H1 (cell line): Measurements from ENCODE around the gene TPSG1. TPM values are rescaled to one million over a fixed set of nuclear protein-coding genes. Genes with fewer than 3 reads are reported as not detected.
"Not testable (repeated sequence)": the region's sequence is repeated elsewhere in the genome, so short reads cannot be mapped to it uniquely, and the experiment has no call there.

Experiments used
- CTCF ChIA-PET: fragments of 300-600 bp; sonication (Branson Sonifier 250); formaldehyde crosslinking; loops from one replicate; lab custom pipeline; 2021; ENCODE audit not compliant: partially characterized antibody; lab: Charles Lee
- POLR2A ChIA-PET: fragments of 300-600 bp; sonication (Branson Sonifier 250); formaldehyde crosslinking; loops from one replicate; lab custom pipeline; 2021; ENCODE audit warnings: inconsistent platforms; ENCODE audit not compliant: partially characterized antibody; lab: Charles Lee
- DNase-seq, 2 experiments: peaks; one replicate each; pipeline versions ENCODE4 v3.0.0 to v3.0.0-alpha.2; 2010 to 2022; ENCODE audit warnings: low spot score in 2 of 2, low read depth in 1 of 2, mixed read lengths in 1 of 2
- FAIRE-seq: peaks from 2 replicates; lab custom pipeline; 2011; peaks lifted over from hg19 to GRCh38; lab: Jason Lieb, UNC
- H2AFZ ChIP-seq: 2 replicates; pipeline ENCODE4 v1.8.1; 2012; ENCODE audit warnings: low read length, inconsistent platforms
- H2AK5ac ChIP-seq: 2 replicates; pipeline ENCODE4 v1.6.1; 2013; ENCODE audit warnings: low read depth, low read length
- H2BK120ac ChIP-seq: replicated peaks from 2 replicates; pipeline ENCODE3; 2013; ENCODE audit warnings: low read depth, low read length, inconsistent platforms
- H2BK12ac ChIP-seq: 2 replicates; pipeline ENCODE4 v1.6.1; 2013; ENCODE audit warnings: low read depth, low read length
- H2BK15ac ChIP-seq: 2 replicates; pipeline ENCODE4 v1.6.1; 2013; ENCODE audit warnings: low read length
- H2BK20ac ChIP-seq: 2 replicates; pipeline ENCODE4 v1.6.1; 2013; ENCODE audit warnings: low read length
- H2BK5ac ChIP-seq: 2 replicates; pipeline ENCODE4 v1.6.1; 2013; ENCODE audit warnings: low read depth, low read length
- H3K14ac ChIP-seq: 2 replicates; pipeline ENCODE4 v1.6.1; 2013; ENCODE audit warnings: inconsistent platforms; ENCODE audit not compliant: insufficient read length
- H3K18ac ChIP-seq: 2 replicates; pipeline ENCODE4 v1.6.1; 2013; ENCODE audit warnings: low read length; ENCODE audit errors: extremely low read depth
- H3K23ac ChIP-seq: 2 replicates; pipeline ENCODE4 v1.6.1; 2013; ENCODE audit warnings: inconsistent platforms; ENCODE audit not compliant: insufficient read length
- H3K23me2 ChIP-seq: 2 replicates; pipeline ENCODE4 v1.6.1; 2013; ENCODE audit warnings: low read depth, low read length
- H3K27ac ChIP-seq: 2 replicates; pipeline ENCODE4 v1.6.1; 2011; ENCODE audit warnings: low read depth, low read length, inconsistent platforms
- H3K27me3 ChIP-seq, 4 experiments: replicated peaks in 1 of 4; 1 replicate in 1 of 4; 2 replicates in 3 of 4; pipeline versions ENCODE4 v1.6.1 to v1.8.1; 2011 to 2013; ENCODE audit warnings: low read length in 3 of 4, mild to moderate bottlenecking in 3 of 4, inconsistent platforms in 2 of 4, mixed read lengths in 2 of 4, moderate library complexity in 1 of 4; ENCODE audit not compliant: control insufficient read depth in 3 of 4, insufficient read depth in 3 of 4; ENCODE audit errors: extremely low read depth in 1 of 4
- H3K36me3 ChIP-seq, 4 experiments: 2 replicates each; pipeline versions ENCODE4 v1.6.1 to v1.8.1; 2011 to 2013; ENCODE audit warnings: mild to moderate bottlenecking in 4 of 4, low read length in 3 of 4, moderate library complexity in 2 of 4, control low read depth in 1 of 4, inconsistent platforms in 1 of 4; ENCODE audit not compliant: insufficient read depth in 4 of 4, control insufficient read depth in 2 of 4
- H3K4ac ChIP-seq: replicated peaks from 2 replicates; pipeline ENCODE3; 2013; ENCODE audit warnings: low read length, low read depth, mixed read lengths, inconsistent platforms; ENCODE audit not compliant: insufficient read length
- H3K4me1 ChIP-seq, 4 experiments: replicated peaks in 1 of 4; 1 replicate in 1 of 4; 2 replicates in 3 of 4; pipeline versions ENCODE4 v1.6.1 to v1.8.1; 2011 to 2013; ENCODE audit warnings: low read length in 3 of 4, inconsistent platforms in 2 of 4, mixed read lengths in 1 of 4; ENCODE audit not compliant: insufficient read depth in 4 of 4, control insufficient read depth in 3 of 4
- H3K4me2 ChIP-seq, 2 experiments: 2 replicates each; pipeline versions ENCODE4 v1.6.1 to v1.8.1; 2011 to 2013; ENCODE audit warnings: low read depth in 2 of 2, low read length in 2 of 2, control low read depth in 1 of 2, inconsistent platforms in 1 of 2, mild to moderate bottlenecking in 1 of 2; ENCODE audit not compliant: insufficient read depth in 1 of 2
- H3K4me3 ChIP-seq, 4 experiments: fragments of 200-600, 300-600 bp in 1 of 4; sonication (generic), shearing (Covaris generic), sonication (Bioruptor Twin) in 1 of 4; 2 replicates each; pipeline versions ENCODE4 v1.5.1 to v1.8.1; 2011 to 2016; ENCODE audit warnings: low read length in 4 of 4, low read depth in 3 of 4, control low read depth in 2 of 4, inconsistent platforms in 2 of 4, mild to moderate bottlenecking in 2 of 4, mixed read lengths in 1 of 4, moderate library complexity in 1 of 4; ENCODE audit not compliant: insufficient read depth in 2 of 4; ENCODE audit errors: extremely low read depth in 1 of 4
- H3K56ac ChIP-seq: replicated peaks from 2 replicates; pipeline ENCODE3; 2013; ENCODE audit warnings: low read depth, mild to moderate bottlenecking, mixed read lengths, low read length, inconsistent platforms; ENCODE audit not compliant: insufficient read length
- H3K79me1 ChIP-seq: 2 replicates; pipeline ENCODE4 v1.6.1; 2013; ENCODE audit warnings: low read depth, low read length, control low read depth
- H3K79me2 ChIP-seq, 2 experiments: 2 replicates each; pipeline versions ENCODE4 v1.6.1 to v1.8.1; 2012 to 2013; ENCODE audit warnings: low read length in 2 of 2, mild to moderate bottlenecking in 2 of 2, inconsistent platforms in 1 of 2; ENCODE audit not compliant: insufficient read depth in 2 of 2, control insufficient read depth in 1 of 2
- H3K9ac ChIP-seq, 4 experiments: replicated peaks in 1 of 4; 1 replicate in 1 of 4; 2 replicates in 3 of 4; pipeline versions ENCODE4 v1.6.1 to v1.8.1; 2011 to 2013; ENCODE audit warnings: low read depth in 3 of 4, low read length in 3 of 4, control low read depth in 2 of 4, mild to moderate bottlenecking in 2 of 4, moderate library complexity in 2 of 4, inconsistent platforms in 1 of 4; ENCODE audit errors: extremely low read depth in 1 of 4
- H3K9me3 ChIP-seq, 2 experiments: 2 replicates each; pipeline versions ENCODE4 v1.6.1 to v1.8.1; 2012 to 2013; ENCODE audit warnings: mild to moderate bottlenecking in 2 of 2, moderate library complexity in 2 of 2, control low read depth in 1 of 2, inconsistent platforms in 1 of 2, low read depth in 1 of 2, low read length in 1 of 2, mixed read lengths in 1 of 2; ENCODE audit not compliant: insufficient read depth in 2 of 2
- H4K20me1 ChIP-seq, 2 experiments: replicated peaks in 1 of 2; 2 replicates each; pipeline versions ENCODE3 to v1.8.1; 2011 to 2013; ENCODE audit warnings: inconsistent platforms in 2 of 2, low read length in 2 of 2, mild to moderate bottlenecking in 1 of 2; ENCODE audit not compliant: insufficient read depth in 2 of 2, control insufficient read depth in 1 of 2
- H4K5ac ChIP-seq: 2 replicates; pipeline ENCODE4 v1.6.1; 2013; ENCODE audit warnings: low read length, low read depth, mixed read lengths, inconsistent platforms; ENCODE audit not compliant: insufficient read length
- H4K8ac ChIP-seq: 2 replicates; pipeline ENCODE4 v1.8.0; 2013; ENCODE audit warnings: mild to moderate bottlenecking, moderate library complexity, low read length, inconsistent platforms; ENCODE audit not compliant: insufficient read depth; ENCODE audit errors: extremely low read depth
- H4K91ac ChIP-seq: replicated peaks from 2 replicates; pipeline ENCODE3; 2013; ENCODE audit warnings: low read length, mixed read lengths, inconsistent platforms; ENCODE audit not compliant: insufficient read length
- WGBS, 2 experiments: shearing (Covaris generic) in 1 of 2; methylation state at CpG; one replicate each; pipeline versions ENCODE4 v1.1.6 to v1.1.7; 2013 to 2015; ENCODE audit warnings: low lambda C conversion rate in 2 of 2, mixed read lengths in 2 of 2, inconsistent platforms in 1 of 2, low coverage in 1 of 2, missing lambda C conversion rate in 1 of 2; ENCODE audit not compliant: insufficient replicate concordance in 2 of 2, insufficient coverage in 1 of 2, insufficient read length in 1 of 2; ENCODE audit errors: extremely low coverage in 1 of 2, missing lambda C conversion rate in 1 of 2; 5-methylcytosine and 5-hydroxymethylcytosine counted together
- polyA plus RNA-seq, 7 experiments: library from polyadenylated mRNA; depleted of rRNA in 3 of 7; stranded (reverse) in 5 of 7; unstranded in 2 of 7; fragments of >200 nt in 5 of 7; fragments of 200-250 nt in 2 of 7; gene quantifications; 1 replicate in 5 of 7; 2 replicates in 1 of 7; 4 replicates in 1 of 7; pipeline versions ENCODE4 v1.2.1 to v1.2.3, GENCODE V29; 2011 to 2013; ENCODE audit warnings: missing spikeins in 2 of 7, mixed read lengths in 2 of 7
- total RNA-seq: library from RNA; stranded (reverse); fragmentation: NEBNext Ultra II Directional; extraction: Animal tissue kit (Norgen Biotek cat#: 25700); gene quantifications from 2 replicates; pipeline ENCODE4 v1.2.1, GENCODE V29; 2021

The TPSG1 gene
- total and polyA plus RNA-seq, 2 of the 8 experiments (the other 6 are each of a cell fraction or from before 2014, with no cell fraction given), result not detected

- H3K18ac ChIP-seq, POLR2A ChIA-PET, H3K4me3 ChIP-seq, H4K91ac ChIP-seq, H3K4me2 ChIP-seq, H2AK5ac ChIP-seq, H3K4ac ChIP-seq, H3K4me1 ChIP-seq, H3K27ac ChIP-seq, H3K79me1 ChIP-seq, CTCF ChIA-PET, H2BK120ac ChIP-seq, H3K79me2 ChIP-seq, H2BK5ac ChIP-seq, H3K36me3 ChIP-seq, H3K23me2 ChIP-seq, H4K20me1 ChIP-seq, H3K9ac ChIP-seq, H2AFZ ChIP-seq, H3K23ac ChIP-seq, H2BK12ac ChIP-seq, H3K56ac ChIP-seq, H2BK20ac ChIP-seq, H3K14ac ChIP-seq, H2BK15ac ChIP-seq, H4K8ac ChIP-seq, FAIRE-seq, H4K5ac ChIP-seq, H3K9me3 ChIP-seq, DNase-seq: not testable (repeated sequence)
- whole genome bisulfite sequencing, 2 experiments, result no CpG with 5 or more reads among the region's 43 CpGs
- H3K27me3 ChIP-seq, result peaks cover 0 to 11% (median 4%) of the 10 kb centered on the region in 4 experiments; a peak in 3 of 7 replicates
Observed at GRCh38 chr16:1249031-1249755, 24.1 kb upstream of the TPSG1 start.
